ENCODE measurements around the gene ADSS1. TPM values are rescaled to one million over a fixed set of nuclear protein-coding genes. Genes with fewer than 3 reads are reported as not detected.

Gene ADSS1
- total RNA-seq, 1 donor from 2014 or later, result 3.7 TPM

DNA sequence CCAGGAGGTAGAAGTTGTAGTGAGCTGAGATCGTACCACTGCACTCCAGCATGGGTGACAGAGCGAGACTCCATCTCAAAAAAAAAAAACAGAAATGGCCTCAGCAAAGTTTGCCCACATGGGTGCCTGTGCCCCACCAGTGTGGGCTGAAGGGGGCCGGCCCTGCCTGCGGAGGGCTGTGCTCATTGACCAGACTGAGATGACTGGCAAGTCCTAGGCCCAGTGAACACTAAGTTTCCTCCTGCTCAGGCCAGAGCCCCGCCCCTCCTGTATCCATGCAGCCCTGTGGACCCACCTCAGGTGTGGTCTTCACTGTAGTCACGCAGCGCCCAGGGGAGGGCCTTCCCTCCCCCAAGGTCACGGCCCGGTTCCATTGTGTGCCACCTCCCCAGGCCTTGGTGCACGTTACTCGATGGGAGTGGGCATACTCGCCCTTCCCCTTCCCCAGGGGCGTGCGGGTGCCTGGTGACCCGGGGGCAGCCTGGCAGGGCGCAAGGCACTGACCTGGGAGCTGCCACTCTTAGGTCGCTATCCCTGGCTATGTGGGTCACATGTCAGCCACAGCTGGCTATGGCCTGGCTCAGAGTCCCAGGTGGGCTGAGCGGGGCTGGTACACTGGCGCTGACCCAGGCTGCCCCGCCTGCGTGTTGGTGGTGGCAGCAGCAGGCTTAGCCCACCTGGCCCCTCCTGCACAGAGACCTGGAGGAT, 18.5 kb upstream of the ADSS1 start:
- no peak overlapping the region for H3K4me3 Mint-ChIP-seq (ENCODE audit: unreplicated experiment)
- DNase-seq (ENCODE audit: extremely low spot score, unreplicated experiment), result no peak
- H3K4me1 Mint-ChIP-seq (ENCODE audit: unreplicated experiment), result peaks cover 8% of the 10 kb centered on the region
- H3K36me3 Mint-ChIP-seq (ENCODE audit: unreplicated experiment), result peaks cover 7% of the 10 kb centered on the region
- H3K9me3 Mint-ChIP-seq (ENCODE audit: unreplicated experiment), result no peaks in the 10 kb centered on the region
- H3K27ac Mint-ChIP-seq (ENCODE audit: unreplicated experiment), result no peak overlapping the region
- H3K27me3 Mint-ChIP-seq (ENCODE audit: unreplicated experiment), result no peaks in the 10 kb centered on the region
- TF ChIP-seq, protein P1, sequence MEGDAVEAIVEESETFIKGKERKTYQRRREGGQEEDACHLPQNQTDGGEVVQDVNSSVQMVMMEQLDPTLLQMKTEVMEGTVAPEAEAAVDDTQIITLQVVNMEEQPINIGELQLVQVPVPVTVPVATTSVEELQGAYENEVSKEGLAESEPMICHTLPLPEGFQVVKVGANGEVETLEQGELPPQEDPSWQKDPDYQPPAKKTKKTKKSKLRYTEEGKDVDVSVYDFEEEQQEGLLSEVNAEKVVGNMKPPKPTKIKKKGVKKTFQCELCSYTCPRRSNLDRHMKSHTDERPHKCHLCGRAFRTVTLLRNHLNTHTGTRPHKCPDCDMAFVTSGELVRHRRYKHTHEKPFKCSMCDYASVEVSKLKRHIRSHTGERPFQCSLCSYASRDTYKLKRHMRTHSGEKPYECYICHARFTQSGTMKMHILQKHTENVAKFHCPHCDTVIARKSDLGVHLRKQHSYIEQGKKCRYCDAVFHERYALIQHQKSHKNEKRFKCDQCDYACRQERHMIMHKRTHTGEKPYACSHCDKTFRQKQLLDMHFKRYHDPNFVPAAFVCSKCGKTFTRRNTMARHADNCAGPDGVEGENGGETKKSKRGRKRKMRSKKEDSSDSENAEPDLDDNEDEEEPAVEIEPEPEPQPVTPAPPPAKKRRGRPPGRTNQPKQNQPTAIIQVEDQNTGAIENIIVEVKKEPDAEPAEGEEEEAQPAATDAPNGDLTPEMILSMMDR (IDR thresholded peaks at IDR 0.05), result no peak

DNA sequence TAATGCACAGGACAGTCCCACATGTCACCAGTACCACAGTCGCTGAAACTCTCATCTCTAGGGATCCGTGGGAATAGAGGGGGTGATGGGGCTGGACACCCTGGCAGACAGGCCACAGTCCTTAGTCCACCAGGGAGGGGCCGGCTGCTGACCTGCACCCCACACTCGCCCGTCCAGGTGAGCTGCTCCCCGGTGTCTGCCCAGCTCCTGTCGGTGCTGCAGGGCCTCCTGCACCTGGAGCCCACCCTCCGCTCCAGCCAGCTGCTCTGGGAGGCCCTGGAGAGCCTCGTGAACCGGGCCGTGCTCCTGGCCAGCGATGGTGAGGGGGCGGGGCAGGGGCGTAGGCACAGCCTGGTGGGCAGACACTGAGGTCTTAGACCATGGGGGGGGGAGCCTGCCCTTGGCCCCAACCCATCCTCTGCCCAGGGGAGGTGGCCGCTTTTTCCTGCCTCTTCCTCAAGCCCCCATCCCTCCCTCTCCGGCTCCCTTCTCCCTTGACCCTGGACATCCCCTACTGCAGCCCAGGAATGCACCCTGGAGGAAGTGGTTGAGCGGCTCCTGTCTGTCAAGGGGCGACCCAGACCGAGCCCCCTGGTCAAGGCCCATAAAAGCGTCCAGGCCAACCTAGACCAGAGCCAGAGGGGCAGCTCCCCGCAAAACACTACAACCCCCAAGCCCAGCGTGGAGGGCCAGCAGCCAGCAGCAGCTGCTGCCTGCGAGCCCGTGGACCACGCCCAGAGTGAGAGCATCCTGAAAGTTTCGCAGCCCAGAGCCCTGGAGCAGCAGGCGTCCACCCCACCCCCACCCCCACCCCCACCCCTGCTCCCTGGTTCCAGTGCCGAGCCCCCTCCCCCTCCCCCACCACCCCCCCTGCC, 17.1 kb upstream of the ADSS1 start:
- no peak overlapping the region for H3K4me3 Mint-ChIP-seq (ENCODE audit: unreplicated experiment)

DNA sequence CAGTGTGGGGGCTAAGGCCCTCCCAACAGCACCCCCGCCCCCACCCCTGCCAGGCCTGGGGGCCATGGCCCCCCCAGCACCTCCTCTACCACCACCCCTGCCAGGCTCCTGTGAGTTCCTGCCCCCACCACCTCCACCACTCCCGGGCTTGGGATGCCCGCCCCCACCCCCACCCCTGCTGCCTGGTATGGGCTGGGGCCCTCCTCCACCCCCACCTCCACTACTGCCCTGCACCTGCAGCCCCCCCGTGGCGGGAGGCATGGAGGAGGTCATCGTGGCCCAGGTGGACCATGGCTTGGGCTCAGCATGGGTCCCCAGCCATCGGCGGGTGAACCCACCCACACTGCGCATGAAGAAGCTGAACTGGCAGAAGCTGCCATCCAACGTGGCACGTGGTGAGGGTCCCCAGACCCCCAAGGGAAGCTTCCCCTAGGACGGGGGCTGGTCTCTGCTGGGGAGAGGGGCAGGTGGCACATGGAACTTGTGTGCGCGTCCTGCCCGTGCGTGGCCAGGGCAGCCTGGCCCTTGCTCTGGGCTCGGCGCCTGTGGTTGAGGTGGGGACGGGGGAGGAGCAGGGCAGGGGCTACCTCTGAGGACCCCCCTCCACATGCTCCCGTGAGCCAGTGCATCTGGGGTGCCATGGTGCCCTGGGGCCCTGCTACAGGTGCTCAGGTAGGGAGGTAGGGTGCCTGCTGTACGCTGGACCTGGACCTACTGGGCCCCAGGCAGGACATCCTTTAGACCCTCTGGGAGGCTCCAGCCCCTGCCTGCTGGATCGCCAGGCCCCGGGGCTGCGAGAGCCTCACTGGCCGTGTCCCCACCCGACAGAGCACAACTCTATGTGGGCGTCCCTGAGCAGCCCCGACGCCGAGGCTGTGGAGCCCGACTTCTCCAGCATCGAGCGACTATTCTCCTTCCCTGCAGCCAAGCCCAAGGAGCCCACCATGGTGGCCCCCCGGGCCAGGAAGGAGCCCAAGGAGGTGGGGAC, 16.1 kb upstream of the ADSS1 start:
- H3K27me3 Mint-ChIP-seq (ENCODE audit: unreplicated experiment), result no peaks in the 10 kb centered on the region
- DNase-seq (ENCODE audit: extremely low spot score, unreplicated experiment), result no peak
- H3K4me1 Mint-ChIP-seq (ENCODE audit: unreplicated experiment), result peaks cover 8% of the 10 kb centered on the region
- H3K4me3 Mint-ChIP-seq (ENCODE audit: unreplicated experiment), result no peak overlapping the region
- H3K9me3 Mint-ChIP-seq (ENCODE audit: unreplicated experiment), result no peaks in the 10 kb centered on the region
- peaks cover 7% of the 10 kb centered on the region for H3K36me3 Mint-ChIP-seq (ENCODE audit: unreplicated experiment)
- TF ChIP-seq, protein P1 (IDR thresholded peaks at IDR 0.05), result no peak
- no peak overlapping the region for H3K27ac Mint-ChIP-seq (ENCODE audit: unreplicated experiment)

More for the DNA sequence above, 17.1 kb upstream of the ADSS1 start:
- Mint-ChIP-seq H3K27me3 (ENCODE audit: unreplicated experiment) (no peaks in the 10 kb centered on the region), H3K36me3 (ENCODE audit: unreplicated experiment) (peaks cover 7% of the 10 kb centered on the region), H3K27ac (ENCODE audit: unreplicated experiment) (no peak overlapping the region), H3K9me3 (ENCODE audit: unreplicated experiment) (no peaks in the 10 kb centered on the region), H3K4me1 (ENCODE audit: unreplicated experiment) (peaks cover 8% of the 10 kb centered on the region)
- TF ChIP-seq, protein P1 (IDR thresholded peaks at IDR 0.05), result no peak
- no peak for DNase-seq (ENCODE audit: extremely low spot score, unreplicated experiment)

DNA sequence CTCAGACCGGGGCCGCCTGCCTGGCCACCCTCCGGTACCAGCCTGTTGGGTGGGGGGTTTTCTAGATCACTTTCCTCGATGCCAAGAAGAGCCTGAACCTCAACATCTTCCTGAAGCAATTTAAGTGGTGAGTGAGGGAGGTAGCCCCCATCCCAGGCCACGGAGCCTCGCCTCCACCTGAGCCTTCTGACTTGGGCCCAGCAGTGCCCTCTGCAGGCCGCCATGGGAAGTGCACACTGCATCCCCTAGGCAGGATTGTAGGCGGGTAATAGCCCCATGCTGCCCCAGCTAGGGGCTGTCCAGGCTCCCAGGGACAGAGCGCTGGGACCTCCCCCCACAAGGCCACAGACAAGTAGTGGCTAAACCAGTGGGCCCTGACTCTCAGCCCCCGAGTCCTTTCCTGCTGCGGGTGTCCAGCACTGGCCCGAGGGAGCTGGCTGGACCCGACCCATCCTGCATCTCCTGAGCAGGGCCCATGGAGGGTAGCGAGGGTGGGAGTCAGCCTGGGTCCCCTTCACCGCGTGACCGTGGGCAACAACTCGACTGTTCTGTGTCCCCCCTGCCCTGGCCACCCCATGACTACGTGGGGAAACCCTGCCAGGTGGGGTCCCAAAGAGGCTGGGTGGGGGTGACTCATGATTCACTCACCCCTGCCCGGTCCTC, 15.3 kb upstream of the ADSS1 start:
- Mint-ChIP-seq H3K4me3 (ENCODE audit: unreplicated experiment) (no peak overlapping the region), H3K27me3 (ENCODE audit: unreplicated experiment) (no peaks in the 10 kb centered on the region), H3K36me3 (ENCODE audit: unreplicated experiment) (peaks cover 7% of the 10 kb centered on the region), H3K4me1 (ENCODE audit: unreplicated experiment) (peaks cover 8% of the 10 kb centered on the region), H3K9me3 (ENCODE audit: unreplicated experiment) (no peaks in the 10 kb centered on the region), H3K27ac (ENCODE audit: unreplicated experiment) (no peak overlapping the region)
- no peak for DNase-seq (ENCODE audit: extremely low spot score, unreplicated experiment)
- TF ChIP-seq, protein P1 (IDR thresholded peaks at IDR 0.05), result peak; percentile 97

All from osteocyte (in vitro differentiated cells).